A673 (cell line): ENCODE results near the gene ATP8B2. TPM values are rescaled to one million over a fixed set of nuclear protein-coding genes. Genes with fewer than 3 reads are reported as not detected.
"Not testable (repeated sequence)": the region's sequence is repeated elsewhere in the genome, so short reads cannot be mapped to it uniquely, and the experiment has no call there.

Experiments
- BruUV-seq: library from RNA; stranded (reverse); fragments of 400-500 nt; replicated peaks from 2 replicates; lab custom pipeline; 2021; lab: Mats Ljungman, UMichigan
- CTCF ChIA-PET: fragments of 300-600 bp; sonication (Branson Sonifier 250); formaldehyde crosslinking; loops from one replicate; lab custom pipeline; 2022; ENCODE audit warnings: antibody characterized with exemption; lab: Charles Lee
- POLR2A ChIA-PET: fragments of 300-600 bp; sonication (Branson Sonifier 250); formaldehyde crosslinking; loops from one replicate; lab custom pipeline; 2022; ENCODE audit warnings: antibody characterized with exemption; ENCODE audit not compliant: low non-redundant PET; lab: Charles Lee
- DNase-seq: peaks from one replicate; pipeline ENCODE4 v3.0.0-alpha.2; 2015; ENCODE audit warnings: low spot score
- H3K27ac ChIP-seq: fragments of 200-600 bp; sonication (generic); 2 replicates; pipeline ENCODE4 v1.5.1; 2016; ENCODE audit warnings: mixed run types, low read depth, mild to moderate bottlenecking, mixed read lengths, antibody characterized with exemption, low read length; ENCODE audit not compliant: poor library complexity, severe bottlenecking
- H3K27me3 ChIP-seq: fragments of 200-600 bp; sonication (generic); replicated peaks from 2 replicates; pipeline ENCODE4 v1.6.1; 2017; ENCODE audit warnings: mixed run types, low read depth, mild to moderate bottlenecking, mixed read lengths, antibody characterized with exemption, low read length; ENCODE audit not compliant: insufficient read depth, poor library complexity
- H3K36me3 ChIP-seq: fragments of 200-600 bp; sonication (generic); 2 replicates; pipeline ENCODE4 v1.6.1; 2016; ENCODE audit warnings: mixed run types, mild to moderate bottlenecking, mixed read lengths, antibody characterized with exemption, low read length; ENCODE audit not compliant: insufficient read depth, poor library complexity, severe bottlenecking
- H3K4me1 ChIP-seq: fragments of 200-600 bp; sonication (generic); 2 replicates; pipeline ENCODE4 v1.6.1; 2017; ENCODE audit warnings: mixed run types, mild to moderate bottlenecking, mixed read lengths, antibody characterized with exemption, low read length; ENCODE audit not compliant: insufficient read depth, poor library complexity, severe bottlenecking
- H3K4me3 ChIP-seq: fragments of 200-600 bp; sonication (generic); 2 replicates; pipeline ENCODE4 v1.5.1; 2016; ENCODE audit warnings: low read depth, mixed run types, mild to moderate bottlenecking, mixed read lengths, low read length; ENCODE audit not compliant: poor library complexity, severe bottlenecking
- H3K9me3 ChIP-seq: fragments of 200-600 bp; sonication (generic); 2 replicates; pipeline ENCODE4 v1.6.1; 2016; ENCODE audit warnings: mixed run types, low read depth, mild to moderate bottlenecking, mixed read lengths, antibody characterized with exemption, low read length; ENCODE audit not compliant: poor library complexity, severe bottlenecking
- CTCF ChIP-seq: fragments of 300-800, 200-600 bp; sonication (generic); conservative IDR thresholded peaks from 2 replicates; pipeline ENCODE4 v1.5.1; 2017; ENCODE audit warnings: low read depth, mild to moderate bottlenecking, antibody characterized with exemption, low read length, moderate library complexity, mixed read lengths
- EZH2 ChIP-seq: fragments of 200-600 bp; sonication (generic); IDR thresholded peaks from 2 replicates; pipeline ENCODE4 v1.6.1; 2017; ENCODE audit warnings: borderline replicate concordance, low read depth, mild to moderate bottlenecking, mixed read lengths, antibody characterized with exemption, low read length; ENCODE audit not compliant: poor library complexity, severe bottlenecking
- intact Hi-C: fragments of 100-400 bp; cut with micrococcal nuclease; formaldehyde crosslinking; loops from one replicate; pipeline ENCODE4 v1.10.0; 2022; ENCODE audit not compliant: unreplicated experiment
- total RNA-seq: library from RNA; stranded (reverse); gene quantifications from 2 replicates; pipeline ENCODE4 v1.2.3, GENCODE V29; 2021

Gene ATP8B2
- total RNA-seq, 1 experiment from 2014 or later = 29.1 TPM

- Histone ChIP-seq H3K9me3 (no peaks in the 10 kb centered on the region), H3K27me3 (no peaks in the 10 kb centered on the region), H3K27ac (no peak overlapping the region), H3K4me1 (no peaks in the 10 kb centered on the region), H3K36me3 (no peaks in the 10 kb centered on the region), H3K4me3 (no peak overlapping the region)
- BruUV-seq = no TSS peak
- DNase-seq = no peak
- ChIA-PET POLR2A (no interaction called here), CTCF (no interaction called here)
- TF ChIP-seq EZH2 (no peak), CTCF (no peak)
- intact Hi-C loops = no loop called here
These were observed 46.1 kb downstream of the ATP8B2 start for GRCh38 chr1:154371436-154371835.

DNA sequence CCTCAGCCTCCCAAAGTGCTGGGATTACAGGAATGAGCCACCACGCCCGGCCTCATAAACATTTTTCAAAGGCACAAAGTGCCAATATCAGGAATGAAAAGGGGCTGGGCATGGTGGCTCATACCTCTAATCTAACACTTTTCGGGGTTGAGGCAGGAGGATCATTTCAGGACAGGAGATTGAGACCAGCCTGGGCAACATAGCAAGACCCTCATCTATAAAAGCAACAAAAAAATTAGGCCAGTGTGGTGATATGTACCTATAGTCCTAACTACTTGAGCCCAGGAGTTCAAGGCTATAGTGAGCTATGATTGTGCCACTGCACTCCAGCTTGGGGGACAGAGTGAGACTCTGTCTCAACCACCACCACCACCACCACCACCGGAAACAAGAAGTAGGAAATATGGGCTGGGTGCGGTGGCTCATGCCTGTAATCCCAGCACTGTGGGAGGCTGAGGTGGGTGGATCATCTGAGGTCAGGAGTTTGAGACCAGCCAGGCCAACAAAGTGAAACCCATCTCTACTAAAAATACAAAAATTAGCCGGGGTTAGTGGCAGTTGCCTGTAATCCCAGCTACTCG lies 48.5 kb downstream of the ATP8B2 start:
- H3K36me3 ChIP-seq, H3K4me3 ChIP-seq, POLR2A ChIA-PET, CTCF ChIA-PET, H3K4me1 ChIP-seq, H3K27me3 ChIP-seq, H3K27ac ChIP-seq, DNase-seq, intact Hi-C loops, H3K9me3 ChIP-seq, BruUV-seq: not testable (repeated sequence)

DNA sequence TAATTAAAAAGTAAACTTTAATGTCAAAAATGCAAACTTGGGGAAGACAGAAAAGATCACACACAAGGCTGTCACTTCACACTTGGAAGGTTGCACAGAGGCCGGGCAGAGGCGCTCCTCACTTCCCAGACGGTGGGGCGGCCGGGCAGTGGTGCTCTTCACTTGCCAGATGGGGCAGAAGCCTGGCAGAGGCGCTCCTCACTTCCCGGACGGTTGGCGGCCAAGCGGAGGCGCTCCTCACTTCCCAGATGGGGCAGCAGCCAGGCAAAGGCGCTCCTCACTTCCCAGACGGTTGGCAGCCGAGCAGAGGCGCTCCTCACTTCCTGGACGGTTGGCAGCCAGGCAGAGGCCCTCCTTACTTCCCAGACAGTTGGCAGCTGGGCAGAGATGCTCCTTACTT lies 54.0 kb downstream of the ATP8B2 start:
- ChIA-PET CTCF (no interaction called here), POLR2A (no interaction called here)
- H3K4me1 ChIP-seq = no peaks in the 10 kb centered on the region
- no peak overlapping the region for H3K4me3 ChIP-seq
- no peak for TF ChIP-seq CTCF
- no peak for TF ChIP-seq EZH2
- BruUV-seq = no TSS peak
- H3K36me3 ChIP-seq = no peaks in the 10 kb centered on the region
- no peak for DNase-seq
- H3K9me3 ChIP-seq = no peaks in the 10 kb centered on the region
- intact Hi-C loops = no loop called here
- no peak overlapping the region for H3K27ac ChIP-seq
- H3K27me3 ChIP-seq = no peaks in the 10 kb centered on the region
